H9 (cell line): ENCODE results near the gene TEX48. TPM values are rescaled to one million over a fixed set of nuclear protein-coding genes. Genes with fewer than 3 reads are reported as not detected.

ENCODE experiments used
- DNase-seq: peaks from one replicate; pipeline ENCODE4 v3.0.0-alpha.2; 2017
- H2AFZ ChIP-seq: one replicate; pipeline ENCODE4 v1.6.1; 2013; ENCODE audit warnings: mild to moderate bottlenecking, low read length, control low read depth, moderate library complexity
- H2AK5ac ChIP-seq: 2 replicates; pipeline ENCODE4 v1.6.1; 2013; ENCODE audit warnings: low read length, control low read depth, mixed read lengths; ENCODE audit not compliant: insufficient read length
- H2BK120ac ChIP-seq: one replicate; pipeline ENCODE4 v1.6.1; 2013; ENCODE audit warnings: low read depth, mild to moderate bottlenecking, low read length, control low read depth, inconsistent platforms; ENCODE audit not compliant: poor library complexity, severe bottlenecking
- H2BK12ac ChIP-seq: 2 replicates; pipeline ENCODE4 v1.6.1; 2013; ENCODE audit warnings: low read length, control low read depth, mixed read lengths, low read depth; ENCODE audit not compliant: insufficient read length
- H2BK15ac ChIP-seq: 2 replicates; pipeline ENCODE4 v1.6.1; 2013; ENCODE audit warnings: low read depth, low read length, control low read depth
- H2BK20ac ChIP-seq: one replicate; pipeline ENCODE4 v1.6.1; 2013; ENCODE audit warnings: low read depth, mild to moderate bottlenecking, low read length, control low read depth, inconsistent platforms; ENCODE audit not compliant: poor library complexity, severe bottlenecking
- H2BK5ac ChIP-seq: 2 replicates; pipeline ENCODE4 v1.6.1; 2013; ENCODE audit warnings: low read length, control low read depth, mixed read lengths; ENCODE audit not compliant: insufficient read length
- H3K14ac ChIP-seq: 2 replicates; pipeline ENCODE4 v1.6.1; 2013; ENCODE audit warnings: low read length, control low read depth; ENCODE audit not compliant: insufficient read depth
- H3K18ac ChIP-seq: 2 replicates; pipeline ENCODE4 v1.6.1; 2013; ENCODE audit warnings: low read depth, mild to moderate bottlenecking, mixed read lengths, low read length, control low read depth; ENCODE audit not compliant: insufficient read length
- H3K23ac ChIP-seq: 2 replicates; pipeline ENCODE4 v1.6.1; 2013; ENCODE audit warnings: low read length, control low read depth, mixed read lengths, low read depth; ENCODE audit not compliant: insufficient read length
- H3K23me2 ChIP-seq: 2 replicates; pipeline ENCODE4 v1.6.1; 2013; ENCODE audit warnings: low read depth, mild to moderate bottlenecking, mixed read lengths, low read length, control low read depth; ENCODE audit not compliant: insufficient read length, poor library complexity, severe bottlenecking
- H3K27ac ChIP-seq: 2 replicates; pipeline ENCODE4 v1.5.1; 2013; ENCODE audit warnings: low read length, control low read depth, mixed read lengths, low read depth; ENCODE audit not compliant: insufficient read length
- H3K27me3 ChIP-seq: 2 replicates; pipeline ENCODE4 v1.6.1; 2013; ENCODE audit warnings: low read length, control low read depth, inconsistent platforms; ENCODE audit not compliant: insufficient read depth
- H3K4ac ChIP-seq: 2 replicates; pipeline ENCODE4 v1.6.1; 2013; ENCODE audit warnings: low read depth, mild to moderate bottlenecking, control low read depth, inconsistent platforms, low read length, moderate library complexity
- H3K4me1 ChIP-seq: 2 replicates; pipeline ENCODE4 v1.6.1; 2013; ENCODE audit warnings: low read length, control low read depth, inconsistent platforms; ENCODE audit not compliant: insufficient read depth
- H3K4me2 ChIP-seq: 2 replicates; pipeline ENCODE4 v1.6.1; 2013; ENCODE audit warnings: low read length, control low read depth, mixed read lengths; ENCODE audit not compliant: insufficient read length, insufficient read depth
- H3K56ac ChIP-seq: 2 replicates; pipeline ENCODE4 v1.6.1; 2013; ENCODE audit warnings: low read depth, mild to moderate bottlenecking, mixed read lengths, low read length, control low read depth; ENCODE audit not compliant: insufficient read length
- H3K79me1 ChIP-seq: 2 replicates; pipeline ENCODE4 v1.6.1; 2013; ENCODE audit warnings: low read depth, mild to moderate bottlenecking, moderate library complexity, low read length, control low read depth, inconsistent platforms; ENCODE audit not compliant: insufficient read depth, poor library complexity, severe bottlenecking
- H3K79me2 ChIP-seq: 2 replicates; pipeline ENCODE4 v1.6.1; 2013; ENCODE audit warnings: low read length, control low read depth, inconsistent platforms; ENCODE audit not compliant: insufficient read depth
- H3K9ac ChIP-seq: 2 replicates; pipeline ENCODE4 v1.6.1; 2013; ENCODE audit warnings: low read length, control low read depth, mixed read lengths; ENCODE audit not compliant: insufficient read length; ENCODE audit errors: extremely low read depth
- H3K9me3 ChIP-seq: one replicate; pipeline ENCODE4 v1.6.1; 2013; ENCODE audit warnings: low read depth, low read length, inconsistent platforms; ENCODE audit not compliant: control insufficient read depth
- H3T11ph ChIP-seq: one replicate; pipeline ENCODE4 v1.6.1; 2013; ENCODE audit warnings: mild to moderate bottlenecking, low read length, control low read depth, inconsistent platforms
- H4K20me1 ChIP-seq: one replicate; pipeline ENCODE4 v1.6.1; 2013; ENCODE audit not compliant: control insufficient read depth, insufficient read length, insufficient read depth
- H4K5ac ChIP-seq: 2 replicates; pipeline ENCODE4 v1.6.1; 2013; ENCODE audit warnings: low read depth, mild to moderate bottlenecking, mixed read lengths, low read length, control low read depth; ENCODE audit not compliant: insufficient read length
- H4K8ac ChIP-seq: replicated peaks from 2 replicates; pipeline ENCODE4 v1.6.1; 2013; ENCODE audit warnings: low read length, control low read depth, mixed read lengths, low read depth; ENCODE audit not compliant: insufficient read length
- H4K91ac ChIP-seq: 2 replicates; pipeline ENCODE4 v1.6.1; 2013; ENCODE audit warnings: low read depth, mild to moderate bottlenecking, moderate library complexity, mixed read lengths, low read length, control low read depth; ENCODE audit not compliant: insufficient read length
- H3K27ac Mint-ChIP-seq, 3 experiments: 2 replicates in 2 of 3; 3 replicates in 1 of 3; pipeline ENCODE4 v1.8.0; 2020 to 2021; ENCODE audit warnings: mixed read lengths in 3 of 3, mild to moderate bottlenecking in 1 of 3, moderate library complexity in 1 of 3
- H3K27me3 Mint-ChIP-seq: 2 replicates; pipeline ENCODE4 v1.8.0; 2021; ENCODE audit warnings: low read depth, mild to moderate bottlenecking, moderate library complexity, mixed read lengths
- H3K36me3 Mint-ChIP-seq, 3 experiments: 2 replicates in 2 of 3; 3 replicates in 1 of 3; pipeline ENCODE4 v1.8.0; 2020 to 2021; ENCODE audit warnings: low read depth in 3 of 3, mixed read lengths in 3 of 3; ENCODE audit not compliant: insufficient read depth in 1 of 3
- H3K4me1 Mint-ChIP-seq, 2 experiments: 2 replicates each; pipeline ENCODE4 v1.8.0; 2020; ENCODE audit warnings: mixed read lengths in 2 of 2
- H3K4me3 Mint-ChIP-seq, 2 experiments: 2 replicates in 1 of 2; 3 replicates in 1 of 2; pipeline ENCODE4 v1.8.0; 2020 to 2021; ENCODE audit warnings: mild to moderate bottlenecking in 2 of 2, mixed read lengths in 2 of 2, moderate library complexity in 1 of 2
- H3K9me3 Mint-ChIP-seq, 2 experiments: 2 replicates in 1 of 2; 3 replicates in 1 of 2; pipeline ENCODE4 v1.8.0; 2020; ENCODE audit warnings: mild to moderate bottlenecking in 2 of 2, mixed read lengths in 2 of 2, moderate library complexity in 1 of 2
- CTCF ChIP-seq: fragments of 200-600 bp; sonication (generic); conservative IDR thresholded peaks from 3 replicates; pipeline ENCODE4 v1.8.0; 2021; ENCODE audit warnings: antibody characterized with exemption, mild to moderate bottlenecking
- WGBS: extraction: QIAGEN DNeasy Blood & Tissue Kit; methylation state at CpG from one replicate; pipeline ENCODE4 v1.1.7; 2013; ENCODE audit warnings: missing lambda C conversion rate, low lambda C conversion rate, mixed read lengths; ENCODE audit not compliant: insufficient read length; ENCODE audit errors: extremely low coverage; 5-methylcytosine and 5-hydroxymethylcytosine counted together
- total RNA-seq: library from RNA; stranded (reverse); gene quantifications from 2 replicates; pipeline ENCODE4 v1.2.1, GENCODE V29; 2021

TEX48 gene
- total RNA-seq, 1 experiment from 2014 or later: not detected

GRCh38 chr9:114638404-114638803 is 43.6 kb downstream of the TEX48 start:
- no peak overlapping the region for H3K27ac ChIP-seq
- H3K4me2 ChIP-seq: no peak overlapping the region
- H3K9ac ChIP-seq: no peak overlapping the region
- no peak overlapping the region for H2BK5ac ChIP-seq
- H3K14ac ChIP-seq: no peak overlapping the region; the same call in 1 of the 2 replicates
- no peak overlapping the region for H4K5ac ChIP-seq
- no peak overlapping the region for H2AK5ac ChIP-seq
- H3K18ac ChIP-seq: no peak overlapping the region
- no peaks in the 10 kb centered on the region for H4K20me1 ChIP-seq
- no peak overlapping the region for H3K56ac ChIP-seq
- Mint-ChIP-seq H3K27me3 (no peaks in the 10 kb centered on the region), H3K4me3 (no peak overlapping the region), H3K4me1 (no peaks in the 10 kb centered on the region), H3K9me3 (no peaks in the 10 kb centered on the region), H3K27ac (no peak overlapping the region), H3K36me3 (peaks cover 8 to 29% (median 11%) of the 10 kb centered on the region in 3 experiments; a peak in 4 of 7 replicates)
- H2BK120ac ChIP-seq: no peak overlapping the region
- H3K4me1 ChIP-seq: no peaks in the 10 kb centered on the region
- no peaks in the 10 kb centered on the region for H3K79me2 ChIP-seq
- no peak overlapping the region for H2AFZ ChIP-seq
- no peaks in the 10 kb centered on the region for H3K23me2 ChIP-seq
- H3K79me1 ChIP-seq: no peaks in the 10 kb centered on the region
- no peak overlapping the region for H3K4ac ChIP-seq
- no peak overlapping the region for H4K91ac ChIP-seq
- H3K9me3 ChIP-seq: no peaks in the 10 kb centered on the region
- no peak overlapping the region for H2BK15ac ChIP-seq
- H2BK20ac ChIP-seq: no peak overlapping the region
- no peak overlapping the region for H3K23ac ChIP-seq
- H3K27me3 ChIP-seq: no peaks in the 10 kb centered on the region
- no peak for TF ChIP-seq CTCF
- DNase-seq: no peak
- H4K8ac ChIP-seq: no peak overlapping the region
- no CpG with 5 or more reads among the region's 8 CpGs for WGBS
- H2BK12ac ChIP-seq: no peak overlapping the region
- no peak overlapping the region for H3T11ph ChIP-seq
